IPS-20b (cell line): Measurements from ENCODE around the gene FAH.
"Not testable (repeated sequence)": the region's sequence is repeated elsewhere in the genome, so short reads cannot be mapped to it uniquely, and the experiment has no call there.

Source experiments
- H3K27ac ChIP-seq: one replicate; pipeline ENCODE4 v1.5.1; 2013; ENCODE audit warnings: low read length
- H3K27me3 ChIP-seq: 2 replicates; pipeline ENCODE4 v1.6.1; 2013; ENCODE audit warnings: mild to moderate bottlenecking, low read length, inconsistent platforms; ENCODE audit not compliant: insufficient read depth
- H3K36me3 ChIP-seq: 2 replicates; pipeline ENCODE4 v1.6.1; 2013; ENCODE audit warnings: low read depth, mild to moderate bottlenecking, inconsistent platforms, low read length, moderate library complexity; ENCODE audit not compliant: insufficient read depth
- H3K4me1 ChIP-seq: 2 replicates; pipeline ENCODE4 v1.6.1; 2013; ENCODE audit warnings: mild to moderate bottlenecking, control low read depth, inconsistent platforms, low read length, moderate library complexity; ENCODE audit not compliant: insufficient read depth
- H3K4me3 ChIP-seq: 2 replicates; pipeline ENCODE4 v1.5.1; 2013; ENCODE audit warnings: mild to moderate bottlenecking, low read length, inconsistent platforms
- H3K9ac ChIP-seq: 2 replicates; pipeline ENCODE4 v1.6.1; 2013; ENCODE audit warnings: low read depth, mild to moderate bottlenecking, inconsistent platforms, low read length, moderate library complexity
- H3K9me3 ChIP-seq: 2 replicates; pipeline ENCODE4 v1.6.1; 2013; ENCODE audit warnings: mild to moderate bottlenecking, low read depth, low read length, inconsistent platforms; ENCODE audit not compliant: insufficient read depth

The FAH gene

DNA sequence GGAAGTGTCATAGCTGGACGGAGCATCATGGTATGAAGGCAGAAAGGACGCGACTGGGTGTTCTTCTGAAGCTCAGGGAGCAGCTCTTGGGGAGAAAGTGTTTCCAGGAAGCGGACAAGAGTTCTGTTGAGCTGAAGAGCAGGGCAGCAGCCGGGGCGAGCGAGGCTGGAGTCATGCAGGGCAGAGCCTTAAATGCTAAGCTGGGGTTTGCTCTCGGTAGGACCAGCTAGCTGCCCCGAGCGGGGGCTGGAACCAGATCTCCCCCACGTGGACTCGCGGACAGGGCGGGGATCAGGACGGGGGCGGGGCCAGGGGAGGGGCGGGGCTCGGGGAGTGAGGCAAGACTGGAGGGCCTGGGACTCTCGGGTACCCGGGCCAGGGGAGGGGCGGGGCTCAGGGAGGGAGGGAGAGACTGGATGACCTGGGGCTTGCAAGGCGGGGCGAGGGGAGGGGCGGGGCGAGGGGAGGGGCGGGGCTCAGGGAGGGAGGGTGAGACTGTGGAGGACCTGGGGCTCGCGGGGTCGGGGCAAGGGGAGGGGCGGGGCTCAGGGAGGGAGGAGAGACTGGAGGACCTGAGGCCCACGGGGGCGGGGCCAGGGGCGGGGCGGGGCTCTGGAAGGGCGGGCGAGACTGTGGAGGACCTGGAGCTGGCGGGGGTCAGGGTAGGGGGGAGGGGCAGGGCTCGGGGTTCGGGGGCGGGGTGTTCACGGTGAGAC lies 461 bp upstream of the FAH start:
- peak overlapping the region; percentile 66; the same call in 1 of the 2 replicates for H3K9ac ChIP-seq

DNA sequence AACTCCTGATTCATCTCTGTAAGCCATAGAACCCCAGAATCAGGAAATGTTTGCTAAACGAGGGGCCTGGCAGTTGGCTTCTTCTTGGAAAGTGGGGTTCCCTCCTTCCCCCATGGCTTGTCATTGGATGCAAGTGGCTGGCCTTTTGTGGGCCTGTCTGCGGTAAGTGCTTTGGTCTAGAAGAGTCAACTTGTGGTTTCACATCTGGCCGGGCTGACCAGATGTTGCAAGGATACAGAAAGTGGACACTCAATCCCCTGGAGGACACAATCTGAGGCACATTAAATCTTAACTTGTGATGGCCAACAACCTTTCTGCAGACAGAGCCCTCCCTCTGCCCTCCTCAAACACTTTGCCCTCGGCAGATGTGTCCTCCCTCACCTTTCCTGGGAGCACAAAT lies 1.1 kb downstream of the FAH start:
- peak overlapping the region; percentile 85; the same call in 1 of the 2 replicates for H3K4me3 ChIP-seq
- H3K36me3 ChIP-seq = no peaks in the 10 kb centered on the region
- peaks cover 21% of the 10 kb centered on the region for H3K27me3 ChIP-seq
- H3K27ac ChIP-seq = no peak overlapping the region
- H3K9ac ChIP-seq = peak overlapping the region; percentile 76; the same call in 1 of the 2 replicates
- H3K4me1 ChIP-seq = peaks cover 9% of the 10 kb centered on the region
- no peaks in the 10 kb centered on the region for H3K9me3 ChIP-seq

More for the DNA sequence above, 461 bp upstream of the FAH start:
- Histone ChIP-seq H3K27ac (no peak overlapping the region), H3K4me1 (peaks cover 9% of the 10 kb centered on the region), H3K27me3 (peaks cover 21% of the 10 kb centered on the region), H3K9me3 (no peaks in the 10 kb centered on the region), H3K4me3 (peak overlapping the region; percentile 85), H3K36me3 (no peaks in the 10 kb centered on the region)

DNA sequence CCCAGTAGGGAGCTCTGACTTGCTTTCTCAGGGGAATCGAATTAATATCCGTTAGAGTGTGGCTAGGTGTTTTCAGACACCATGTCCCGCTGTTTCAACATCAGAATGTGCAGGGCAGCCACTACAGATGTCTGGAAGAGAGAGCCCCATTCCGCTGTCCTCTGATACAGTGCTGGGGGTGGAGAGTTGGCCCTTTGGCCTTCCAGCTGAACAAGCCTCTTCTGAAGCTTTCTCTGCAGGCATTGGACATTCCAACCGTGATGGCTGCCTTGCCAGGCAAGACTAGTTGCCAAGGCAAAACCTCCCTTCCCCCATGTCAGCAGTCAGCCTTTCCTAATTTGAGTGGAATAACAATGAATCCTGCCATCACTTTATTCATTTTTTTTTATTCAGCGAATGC lies 1.5 kb downstream of the FAH start:
- peaks cover 9% of the 10 kb centered on the region for H3K4me1 ChIP-seq
- H3K27me3 ChIP-seq = peaks cover 21% of the 10 kb centered on the region
- H3K9me3 ChIP-seq = no peaks in the 10 kb centered on the region
- H3K9ac ChIP-seq = no peak overlapping the region
- H3K4me3 ChIP-seq = no peak overlapping the region; the same call in 1 of the 2 replicates
- H3K27ac ChIP-seq = no peak overlapping the region
- peaks cover 2% of the 10 kb centered on the region; the same call in 1 of the 2 replicates for H3K36me3 ChIP-seq

DNA sequence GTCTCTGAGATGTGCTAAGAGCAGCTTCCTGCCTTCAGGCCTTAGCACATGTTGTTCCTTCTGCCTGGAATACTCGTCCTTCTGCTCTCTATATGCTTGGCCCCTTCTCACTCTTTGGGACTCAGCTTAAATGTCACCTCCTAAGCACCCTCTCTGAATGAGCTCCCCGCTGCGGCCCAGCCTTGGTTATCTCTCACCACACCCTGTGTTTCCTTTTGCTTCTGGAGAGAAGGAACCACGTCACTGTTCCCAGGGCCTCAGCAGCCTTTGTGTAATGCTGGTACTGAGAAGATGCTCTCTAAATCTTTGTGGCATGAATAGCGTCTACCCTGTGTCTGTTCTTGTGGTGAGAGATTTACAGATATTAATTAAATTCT lies 2.2 kb downstream of the FAH start:
- Histone ChIP-seq H3K9ac (no peak overlapping the region), H3K4me1 (peaks cover 9% of the 10 kb centered on the region), H3K9me3 (no peaks in the 10 kb centered on the region), H3K36me3 (peaks cover 9% of the 10 kb centered on the region; the same call in 1 of the 2 replicates), H3K4me3 (no peak overlapping the region), H3K27me3 (peaks cover 21% of the 10 kb centered on the region), H3K27ac (no peak overlapping the region)

DNA sequence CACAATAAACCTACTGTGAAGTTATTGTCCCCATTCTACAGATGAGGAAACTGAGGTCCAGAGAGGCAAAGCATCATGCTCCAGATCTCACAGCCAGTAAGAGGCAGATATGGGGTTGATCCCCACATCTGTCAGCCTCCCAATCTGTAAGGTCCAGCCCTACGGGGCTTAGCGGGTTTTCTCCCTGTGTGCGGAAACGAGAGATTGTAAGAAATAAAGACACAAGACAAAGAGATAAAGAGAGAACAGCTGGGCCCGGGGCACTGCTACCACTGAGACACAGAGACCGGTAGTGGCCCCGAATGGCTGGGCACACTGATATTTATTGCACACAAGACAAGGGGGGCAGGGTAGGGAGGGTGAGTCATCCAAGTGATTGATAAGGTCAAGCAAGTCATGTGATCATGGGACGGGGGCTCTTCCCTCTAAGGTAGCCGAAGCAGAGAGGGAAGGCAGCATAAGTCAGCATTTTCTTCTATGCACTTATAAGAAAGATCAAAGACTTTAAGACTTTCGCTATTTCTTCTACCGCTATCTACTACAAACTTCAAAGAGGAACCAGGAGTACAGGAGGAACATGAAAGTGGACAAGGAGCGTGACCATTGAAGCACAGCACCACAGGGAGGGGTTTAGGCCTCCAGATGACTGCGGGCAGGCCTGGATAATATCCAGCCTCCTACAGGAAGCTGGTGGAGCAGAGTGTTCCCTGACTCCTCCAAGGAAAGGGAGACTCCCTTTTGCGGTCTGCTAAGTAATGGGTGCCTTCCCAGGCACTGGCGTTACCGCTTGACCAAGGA lies 2.8 kb downstream of the FAH start:
- not testable (repeated sequence) for H3K4me1 ChIP-seq, H3K4me3 ChIP-seq, H3K9ac ChIP-seq, H3K27ac ChIP-seq, H3K9me3 ChIP-seq
- Histone ChIP-seq H3K27me3 (peaks cover 21% of the 10 kb centered on the region), H3K36me3 (peaks cover 14% of the 10 kb centered on the region)

DNA sequence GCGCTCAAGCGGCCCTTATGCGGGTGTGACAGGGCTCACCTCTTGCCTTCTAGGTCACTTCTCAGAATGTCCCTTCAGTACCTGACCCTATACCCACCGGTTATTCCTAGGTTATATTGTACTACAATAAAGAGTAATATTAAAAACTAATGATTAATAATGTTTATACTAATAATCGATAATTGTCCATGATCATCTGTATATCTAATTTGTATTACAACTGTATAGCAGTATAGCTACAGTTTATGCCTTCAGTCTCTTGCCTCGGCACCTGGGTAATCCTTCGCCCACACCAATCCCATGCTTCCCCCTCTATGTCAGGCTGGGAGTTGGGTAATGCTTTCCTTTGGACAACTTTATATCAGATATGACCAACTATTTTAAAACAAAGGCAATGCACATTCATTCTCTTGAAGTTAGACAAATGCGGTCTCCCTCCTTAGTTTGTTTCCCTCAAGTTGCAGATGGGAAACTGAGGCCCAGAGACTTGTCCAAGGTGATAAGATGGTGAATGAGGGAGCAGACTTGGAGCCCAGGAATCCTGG lies 3.4 kb downstream of the FAH start:
- Histone ChIP-seq H3K27ac (no peak overlapping the region), H3K4me1 (peaks cover 9% of the 10 kb centered on the region), H3K9ac (no peak overlapping the region), H3K4me3 (no peak overlapping the region), H3K27me3 (peaks cover 16% of the 10 kb centered on the region), H3K36me3 (peaks cover 21% of the 10 kb centered on the region), H3K9me3 (no peaks in the 10 kb centered on the region)

DNA sequence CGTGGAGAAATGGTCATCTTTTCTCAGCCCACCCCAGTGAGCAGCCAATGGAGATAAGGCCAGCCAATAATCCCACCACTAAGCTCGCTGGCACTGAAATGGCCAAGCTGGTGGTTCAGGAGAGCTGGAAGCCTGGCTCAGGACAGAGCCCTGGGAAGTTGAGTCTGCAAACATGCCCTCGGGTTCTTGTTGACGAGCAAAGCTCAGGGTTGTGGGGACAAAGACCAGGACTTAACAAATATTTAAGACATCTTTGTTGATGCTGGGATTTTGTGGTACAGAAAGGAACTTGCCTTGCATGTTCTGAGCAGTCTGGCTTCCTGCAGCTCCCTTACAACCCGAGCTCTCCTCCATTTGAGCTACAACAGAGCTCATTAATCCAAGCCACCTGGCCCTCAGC lies 4.4 kb downstream of the FAH start:
- Histone ChIP-seq H3K4me3 (no peak overlapping the region), H3K27ac (no peak overlapping the region), H3K9ac (no peak overlapping the region), H3K9me3 (no peaks in the 10 kb centered on the region), H3K36me3 (peaks cover 25% of the 10 kb centered on the region), H3K4me1 (peaks cover 5% of the 10 kb centered on the region; the same call in 1 of the 2 replicates), H3K27me3 (peaks cover 7% of the 10 kb centered on the region; the same call in 1 of the 2 replicates)

DNA sequence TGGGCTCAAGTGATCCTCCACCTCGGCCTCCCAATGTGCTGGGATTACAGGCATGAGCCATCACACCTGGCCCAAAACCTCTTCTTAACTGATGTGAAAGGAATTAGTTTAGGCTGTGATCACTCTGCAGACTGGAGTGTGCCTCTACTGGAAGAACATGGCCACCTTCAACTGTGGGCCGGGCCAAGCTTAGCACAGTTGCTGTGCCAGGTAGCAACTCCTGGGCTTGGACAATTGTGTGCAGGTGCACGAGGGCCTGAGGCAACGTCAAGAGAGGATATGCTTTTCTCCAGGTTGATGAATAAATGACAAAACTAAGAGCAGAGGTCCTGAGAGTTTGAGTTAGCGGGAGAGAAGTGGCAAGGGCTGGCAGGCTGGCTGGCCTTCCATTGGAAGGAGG lies 6.5 kb downstream of the FAH start:
- Histone ChIP-seq H3K27ac (no peak overlapping the region), H3K4me3 (no peak overlapping the region), H3K36me3 (peaks cover 35% of the 10 kb centered on the region), H3K9me3 (no peaks in the 10 kb centered on the region), H3K9ac (no peak overlapping the region), H3K27me3 (no peaks in the 10 kb centered on the region), H3K4me1 (no peaks in the 10 kb centered on the region)

DNA sequence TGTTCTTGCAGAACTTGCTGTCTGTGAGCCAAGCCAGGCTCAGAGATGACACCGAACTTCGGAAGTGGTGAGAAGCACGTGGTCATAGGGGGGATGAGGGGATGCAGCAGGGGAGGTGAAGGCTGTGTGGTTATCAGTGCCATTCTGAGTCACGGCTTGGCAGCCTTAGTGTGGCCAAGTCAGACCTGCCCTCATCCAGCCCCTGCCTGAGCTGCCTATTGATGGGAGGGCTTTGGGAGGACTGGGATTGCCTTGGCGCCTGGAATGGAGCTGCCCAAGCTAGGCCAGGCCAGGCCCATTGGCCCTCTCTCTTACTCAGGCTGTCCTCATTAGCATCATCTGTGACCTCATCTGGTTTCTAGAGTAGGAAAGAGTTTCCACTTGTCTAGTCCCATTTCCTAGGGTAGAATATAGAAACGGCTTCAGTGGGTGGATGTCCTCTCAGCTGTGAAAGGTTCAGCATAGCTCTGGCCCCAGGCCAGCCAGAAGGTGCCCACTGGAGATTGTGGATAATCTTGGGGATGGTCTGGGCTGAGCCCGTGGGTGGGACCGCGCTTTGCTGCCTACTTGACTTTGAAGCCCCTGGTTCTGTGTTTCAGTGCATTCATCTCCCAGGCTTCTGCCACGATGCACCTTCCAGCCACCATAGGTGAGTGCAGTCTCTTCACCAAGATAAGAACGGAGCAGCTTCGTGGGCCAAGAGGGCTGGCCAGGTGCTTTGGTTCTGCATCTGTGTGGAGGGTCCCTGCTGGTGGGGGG lies 7.2 kb downstream of the FAH start:
- Histone ChIP-seq H3K9ac (no peak overlapping the region), H3K4me3 (no peak overlapping the region), H3K9me3 (no peaks in the 10 kb centered on the region), H3K27me3 (no peaks in the 10 kb centered on the region), H3K27ac (no peak overlapping the region), H3K36me3 (peaks cover 35% of the 10 kb centered on the region), H3K4me1 (no peaks in the 10 kb centered on the region)

DNA sequence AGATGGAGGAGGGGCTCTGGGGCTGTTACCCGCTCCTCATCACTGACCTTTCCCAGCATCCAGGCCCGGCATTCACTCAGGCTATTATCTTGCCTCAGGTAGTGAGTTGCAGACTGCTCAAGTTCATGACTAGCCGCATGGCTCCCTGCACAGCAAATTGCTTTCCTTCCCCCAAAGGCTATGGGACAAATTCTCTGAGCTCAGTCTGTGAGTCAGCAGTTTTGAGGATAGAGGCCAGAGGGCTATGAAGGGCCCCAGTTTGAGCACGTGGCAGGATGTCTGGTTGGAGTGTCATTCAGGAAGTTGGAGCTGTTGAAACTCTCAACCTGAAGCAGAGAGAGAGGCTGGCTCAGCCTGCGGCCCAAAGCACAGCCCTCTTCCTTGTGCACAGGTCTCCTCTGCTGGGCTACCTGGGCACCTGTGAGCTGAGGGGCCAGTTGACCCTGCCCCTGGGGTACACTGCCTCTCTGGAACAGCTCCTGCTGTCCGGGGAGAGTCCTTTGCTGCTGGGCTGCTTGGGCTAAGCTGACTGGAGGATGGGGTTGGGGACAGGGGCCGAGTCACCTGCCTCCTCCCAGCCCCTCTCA lies 7.9 kb downstream of the FAH start:
- no peak overlapping the region for H3K4me3 ChIP-seq
- no peaks in the 10 kb centered on the region for H3K9me3 ChIP-seq
- no peak overlapping the region for H3K27ac ChIP-seq
- no peaks in the 10 kb centered on the region for H3K27me3 ChIP-seq
- no peaks in the 10 kb centered on the region for H3K4me1 ChIP-seq
- H3K9ac ChIP-seq = no peak overlapping the region
- H3K36me3 ChIP-seq = peaks cover 35% of the 10 kb centered on the region

DNA sequence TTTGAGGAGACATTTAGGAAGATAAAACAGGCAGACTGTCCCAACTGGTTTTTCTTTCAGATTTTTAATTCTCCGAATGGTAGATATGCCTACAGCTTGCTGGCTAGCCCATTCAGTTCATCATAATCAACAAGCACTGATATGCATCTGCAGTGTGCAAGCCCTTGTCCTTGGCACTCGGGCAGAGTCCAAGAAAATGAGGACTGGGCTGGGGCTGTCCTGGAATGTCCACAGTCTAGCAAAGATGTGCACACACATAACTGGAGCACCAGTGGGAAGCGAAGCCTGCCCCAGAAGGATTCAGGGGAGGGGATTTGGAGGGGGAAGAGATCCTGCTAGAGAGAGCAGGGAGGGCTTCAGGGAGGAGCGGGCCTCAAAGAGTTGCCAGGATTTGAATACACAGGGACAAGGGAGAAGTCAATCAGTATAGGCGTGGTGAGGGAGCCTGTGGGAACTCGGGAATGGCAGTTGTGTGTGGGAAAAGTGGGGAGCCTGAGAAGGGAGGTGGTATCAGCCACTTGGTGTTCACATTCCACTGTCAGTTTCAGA lies 8.7 kb downstream of the FAH start:
- H3K27me3 ChIP-seq = no peaks in the 10 kb centered on the region
- no peaks in the 10 kb centered on the region for H3K4me1 ChIP-seq
- H3K27ac ChIP-seq = no peak overlapping the region
- no peak overlapping the region for H3K4me3 ChIP-seq
- H3K9me3 ChIP-seq = no peaks in the 10 kb centered on the region
- no peak overlapping the region for H3K9ac ChIP-seq
- peaks cover 35% of the 10 kb centered on the region for H3K36me3 ChIP-seq
